ENCODE data around the gene TSC22D1.
"Not testable (repeated sequence)": the region's sequence is repeated elsewhere in the genome, so short reads cannot be mapped to it uniquely, and the experiment has no call there.

Gene TSC22D1

GRCh38 chr13:44573071-44573470 is 3.1 kb downstream of the TSC22D1 start:
- DNase-seq (ENCODE audit: low read depth): no peak

- DNase-seq (ENCODE audit: low read depth): no peak
Observed at GRCh38 chr13:44566601-44567000, 9.5 kb downstream of the TSC22D1 start.

- DNase-seq (ENCODE audit: low read depth): no peak
Observed at GRCh38 chr13:44565881-44566280, 10.2 kb downstream of the TSC22D1 start.

GRCh38 chr13:44564936-44565335 is 11.2 kb downstream of the TSC22D1 start:
- no peak for DNase-seq (ENCODE audit: low read depth)

GRCh38 chr13:44562853-44563252 is 13.3 kb downstream of the TSC22D1 start:
- not testable (repeated sequence) for DNase-seq (ENCODE audit: low read depth)

GRCh38 chr13:44561351-44561750 is 14.8 kb downstream of the TSC22D1 start:
- no peak for DNase-seq (ENCODE audit: low read depth)

- DNase-seq (ENCODE audit: low read depth): no peak
Observed at GRCh38 chr13:44557986-44558385, 18.1 kb downstream of the TSC22D1 start.

GRCh38 chr13:44555207-44555606 is 20.9 kb downstream of the TSC22D1 start:
- no peak for DNase-seq (ENCODE audit: low read depth)

GRCh38 chr13:44549476-44549875 is 26.7 kb downstream of the TSC22D1 start:
- DNase-seq (ENCODE audit: low read depth): no peak

- DNase-seq (ENCODE audit: low read depth): no peak
Observed at GRCh38 chr13:44546164-44546563, 30.0 kb downstream of the TSC22D1 start.

GRCh38 chr13:44543369-44543768 is 32.8 kb downstream of the TSC22D1 start:
- DNase-seq (ENCODE audit: low read depth): no peak

- DNase-seq (ENCODE audit: low read depth): no peak
Observed at GRCh38 chr13:44542361-44542760, 33.8 kb downstream of the TSC22D1 start.

- DNase-seq (ENCODE audit: low read depth): no peak
Observed at GRCh38 chr13:44541601-44542000, 34.5 kb downstream of the TSC22D1 start.

GRCh38 chr13:44540761-44541434 is 35.2 kb downstream of the TSC22D1 start:
- DNase-seq (ENCODE audit: low read depth): no peak

- no peak for DNase-seq (ENCODE audit: low read depth)
Observed at GRCh38 chr13:44537248-44537647, 38.9 kb downstream of the TSC22D1 start.

- no peak for DNase-seq (ENCODE audit: low read depth)
Observed at GRCh38 chr13:44523146-44524015, 52.7 kb downstream of the TSC22D1 start.

- DNase-seq (ENCODE audit: low read depth): no peak
Observed at GRCh38 chr13:44519642-44520041, 56.5 kb downstream of the TSC22D1 start.

- no peak for DNase-seq (ENCODE audit: low read depth)
Observed at GRCh38 chr13:44516771-44517170, 59.4 kb downstream of the TSC22D1 start.

- DNase-seq (ENCODE audit: low read depth): no peak
Observed at GRCh38 chr13:44514278-44514677, 61.9 kb downstream of the TSC22D1 start.

- DNase-seq (ENCODE audit: low read depth): not testable (repeated sequence)
Observed at GRCh38 chr13:44509853-44510252, 66.3 kb downstream of the TSC22D1 start.

- no peak for DNase-seq (ENCODE audit: low read depth)
Observed at GRCh38 chr13:44508562-44509077, 67.5 kb downstream of the TSC22D1 start.

GRCh38 chr13:44507639-44508038 is 68.5 kb downstream of the TSC22D1 start:
- no peak for DNase-seq (ENCODE audit: low read depth)

- no peak for DNase-seq (ENCODE audit: low read depth)
Observed at GRCh38 chr13:44506719-44507118, 69.4 kb downstream of the TSC22D1 start.

Data from CMK (cell line).